ENCODE data around the gene CEP192.

DNA sequence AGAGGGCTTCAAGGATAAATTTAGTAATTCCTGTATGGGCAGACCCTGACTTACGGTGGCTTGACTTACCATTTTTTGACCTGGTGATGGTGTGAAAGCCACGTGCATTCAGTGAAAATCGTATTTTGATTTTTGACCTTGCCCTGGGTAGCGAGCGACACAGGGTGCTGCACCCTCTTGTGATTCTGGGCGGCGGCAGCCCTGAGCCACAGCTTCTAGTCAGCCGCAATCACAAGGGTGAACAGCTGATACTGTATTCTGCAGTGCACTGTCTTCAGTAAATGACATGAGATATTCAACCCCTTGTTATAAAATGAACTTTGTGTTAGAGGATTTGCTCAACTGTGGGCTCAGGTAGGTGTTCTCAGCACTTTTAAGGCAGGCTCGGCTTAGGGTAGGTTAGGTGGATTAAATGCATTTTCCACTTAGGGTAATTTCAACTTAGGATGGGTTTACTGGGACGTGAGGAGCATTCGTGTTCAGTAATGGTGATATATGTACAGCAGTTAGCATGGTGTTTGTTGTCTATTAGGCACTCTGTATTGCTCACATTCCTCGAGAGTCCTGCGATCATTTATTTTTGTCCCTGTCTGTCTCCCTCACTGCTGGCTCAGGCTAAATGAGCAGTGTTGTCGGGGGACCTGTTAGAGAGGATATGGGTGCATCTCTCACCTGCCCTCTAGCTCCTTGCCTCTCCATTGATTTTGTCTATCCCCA lies 109.9 kb downstream of the CEP192 start:
- TF ChIP-seq, protein P1, sequence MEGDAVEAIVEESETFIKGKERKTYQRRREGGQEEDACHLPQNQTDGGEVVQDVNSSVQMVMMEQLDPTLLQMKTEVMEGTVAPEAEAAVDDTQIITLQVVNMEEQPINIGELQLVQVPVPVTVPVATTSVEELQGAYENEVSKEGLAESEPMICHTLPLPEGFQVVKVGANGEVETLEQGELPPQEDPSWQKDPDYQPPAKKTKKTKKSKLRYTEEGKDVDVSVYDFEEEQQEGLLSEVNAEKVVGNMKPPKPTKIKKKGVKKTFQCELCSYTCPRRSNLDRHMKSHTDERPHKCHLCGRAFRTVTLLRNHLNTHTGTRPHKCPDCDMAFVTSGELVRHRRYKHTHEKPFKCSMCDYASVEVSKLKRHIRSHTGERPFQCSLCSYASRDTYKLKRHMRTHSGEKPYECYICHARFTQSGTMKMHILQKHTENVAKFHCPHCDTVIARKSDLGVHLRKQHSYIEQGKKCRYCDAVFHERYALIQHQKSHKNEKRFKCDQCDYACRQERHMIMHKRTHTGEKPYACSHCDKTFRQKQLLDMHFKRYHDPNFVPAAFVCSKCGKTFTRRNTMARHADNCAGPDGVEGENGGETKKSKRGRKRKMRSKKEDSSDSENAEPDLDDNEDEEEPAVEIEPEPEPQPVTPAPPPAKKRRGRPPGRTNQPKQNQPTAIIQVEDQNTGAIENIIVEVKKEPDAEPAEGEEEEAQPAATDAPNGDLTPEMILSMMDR (optimal IDR thresholded peaks at IDR 0.05 in 1 of 3, IDR thresholded peaks at IDR 0.05 in 1 of 3, conservative IDR thresholded peaks at IDR 0.05 in 1 of 3; ENCODE audit: extremely low read depth in 1 of 3, insufficient read depth in 2 of 3, low read length in 3 of 3), result no peak
- TF ChIP-seq EZH2 (IDR thresholded peaks at IDR 0.05; ENCODE audit: low read length), result no peak

All from keratinocyte (primary cell).